ENCODE results near the gene MVK.

GRCh38 chr12:109534456-109534855 is 39.1 kb upstream of the MVK start:
- no peak for TF ChIP-seq POLR2A (IDR thresholded peaks at IDR 0.05)
- TF ChIP-seq, protein P1, sequence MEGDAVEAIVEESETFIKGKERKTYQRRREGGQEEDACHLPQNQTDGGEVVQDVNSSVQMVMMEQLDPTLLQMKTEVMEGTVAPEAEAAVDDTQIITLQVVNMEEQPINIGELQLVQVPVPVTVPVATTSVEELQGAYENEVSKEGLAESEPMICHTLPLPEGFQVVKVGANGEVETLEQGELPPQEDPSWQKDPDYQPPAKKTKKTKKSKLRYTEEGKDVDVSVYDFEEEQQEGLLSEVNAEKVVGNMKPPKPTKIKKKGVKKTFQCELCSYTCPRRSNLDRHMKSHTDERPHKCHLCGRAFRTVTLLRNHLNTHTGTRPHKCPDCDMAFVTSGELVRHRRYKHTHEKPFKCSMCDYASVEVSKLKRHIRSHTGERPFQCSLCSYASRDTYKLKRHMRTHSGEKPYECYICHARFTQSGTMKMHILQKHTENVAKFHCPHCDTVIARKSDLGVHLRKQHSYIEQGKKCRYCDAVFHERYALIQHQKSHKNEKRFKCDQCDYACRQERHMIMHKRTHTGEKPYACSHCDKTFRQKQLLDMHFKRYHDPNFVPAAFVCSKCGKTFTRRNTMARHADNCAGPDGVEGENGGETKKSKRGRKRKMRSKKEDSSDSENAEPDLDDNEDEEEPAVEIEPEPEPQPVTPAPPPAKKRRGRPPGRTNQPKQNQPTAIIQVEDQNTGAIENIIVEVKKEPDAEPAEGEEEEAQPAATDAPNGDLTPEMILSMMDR (IDR thresholded peaks at IDR 0.05) = no peak
- TF ChIP-seq EP300 (IDR thresholded peaks at IDR 0.05) = no peak

All from tibial nerve (tissue), 4 donors.